Measurements from ENCODE around the gene FAM24B.

The FAM24B gene

DNA sequence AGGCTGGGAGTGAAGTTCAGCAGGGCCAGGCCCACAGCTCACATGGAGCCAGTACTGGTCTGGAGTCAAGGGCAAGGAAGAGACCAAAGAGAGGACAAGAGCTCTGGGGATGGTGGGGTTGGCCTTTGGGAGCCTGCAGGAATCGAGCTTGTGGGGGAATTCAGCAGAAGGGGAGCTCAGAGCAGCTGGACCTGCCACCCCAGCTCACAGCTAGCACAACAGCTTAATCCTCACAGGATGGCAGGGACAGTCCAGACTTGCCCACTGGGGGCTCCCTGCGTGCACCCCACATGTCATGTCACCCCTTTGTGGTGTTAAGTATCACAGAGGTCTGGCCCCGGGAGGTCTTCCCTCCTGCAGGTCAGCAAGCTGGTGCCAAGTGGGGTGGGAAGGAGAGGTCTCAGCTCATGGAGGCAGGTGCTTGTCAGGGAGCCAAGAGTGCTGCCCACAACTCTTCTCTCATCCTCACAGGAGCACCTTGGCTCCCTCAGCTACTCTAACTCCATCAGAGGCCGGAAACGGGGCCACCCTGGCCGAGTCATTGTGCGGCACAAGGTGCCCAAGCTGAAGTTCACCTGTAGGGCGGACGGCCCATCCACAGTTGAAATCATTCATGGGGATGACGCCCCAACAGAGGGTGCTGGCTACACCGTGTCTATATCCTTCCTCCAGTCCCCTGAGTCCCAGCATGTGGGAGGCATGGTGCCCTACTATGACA is 56.2 kb downstream of the FAM24B start:
- no peak overlapping the region for H3K4me3 ChIP-seq
- H3K27ac ChIP-seq: no peak overlapping the region
- TF ChIP-seq, protein P1, sequence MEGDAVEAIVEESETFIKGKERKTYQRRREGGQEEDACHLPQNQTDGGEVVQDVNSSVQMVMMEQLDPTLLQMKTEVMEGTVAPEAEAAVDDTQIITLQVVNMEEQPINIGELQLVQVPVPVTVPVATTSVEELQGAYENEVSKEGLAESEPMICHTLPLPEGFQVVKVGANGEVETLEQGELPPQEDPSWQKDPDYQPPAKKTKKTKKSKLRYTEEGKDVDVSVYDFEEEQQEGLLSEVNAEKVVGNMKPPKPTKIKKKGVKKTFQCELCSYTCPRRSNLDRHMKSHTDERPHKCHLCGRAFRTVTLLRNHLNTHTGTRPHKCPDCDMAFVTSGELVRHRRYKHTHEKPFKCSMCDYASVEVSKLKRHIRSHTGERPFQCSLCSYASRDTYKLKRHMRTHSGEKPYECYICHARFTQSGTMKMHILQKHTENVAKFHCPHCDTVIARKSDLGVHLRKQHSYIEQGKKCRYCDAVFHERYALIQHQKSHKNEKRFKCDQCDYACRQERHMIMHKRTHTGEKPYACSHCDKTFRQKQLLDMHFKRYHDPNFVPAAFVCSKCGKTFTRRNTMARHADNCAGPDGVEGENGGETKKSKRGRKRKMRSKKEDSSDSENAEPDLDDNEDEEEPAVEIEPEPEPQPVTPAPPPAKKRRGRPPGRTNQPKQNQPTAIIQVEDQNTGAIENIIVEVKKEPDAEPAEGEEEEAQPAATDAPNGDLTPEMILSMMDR (IDR thresholded peaks at IDR 0.05): no peak
- DNase-seq (ENCODE audit: low spot score): no peak

DNA sequence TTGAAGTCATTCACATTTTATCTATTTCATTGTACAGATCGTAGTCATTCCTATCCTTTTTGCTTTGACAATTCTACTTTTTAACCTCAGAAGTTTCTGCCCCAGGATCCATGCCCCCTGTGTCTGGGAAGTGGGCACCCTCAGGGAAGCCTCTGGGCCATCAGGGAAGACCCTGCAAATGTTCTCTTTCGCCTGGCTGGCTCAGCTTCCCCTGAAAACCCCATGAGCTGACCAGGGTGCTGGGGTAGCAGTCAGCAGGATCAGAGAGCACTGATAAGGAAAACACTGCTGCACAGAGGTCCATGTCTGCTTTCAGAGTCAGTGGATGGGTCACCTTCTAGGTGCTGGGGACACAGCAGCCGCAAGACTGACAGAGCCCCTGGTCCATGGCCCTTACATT is 57.6 kb downstream of the FAM24B start:
- Histone ChIP-seq H3K27ac (no peak overlapping the region), H3K4me3 (no peak overlapping the region)
- TF ChIP-seq, protein P1 (IDR thresholded peaks at IDR 0.05): no peak
- DNase-seq (ENCODE audit: low spot score): no peak

DNA sequence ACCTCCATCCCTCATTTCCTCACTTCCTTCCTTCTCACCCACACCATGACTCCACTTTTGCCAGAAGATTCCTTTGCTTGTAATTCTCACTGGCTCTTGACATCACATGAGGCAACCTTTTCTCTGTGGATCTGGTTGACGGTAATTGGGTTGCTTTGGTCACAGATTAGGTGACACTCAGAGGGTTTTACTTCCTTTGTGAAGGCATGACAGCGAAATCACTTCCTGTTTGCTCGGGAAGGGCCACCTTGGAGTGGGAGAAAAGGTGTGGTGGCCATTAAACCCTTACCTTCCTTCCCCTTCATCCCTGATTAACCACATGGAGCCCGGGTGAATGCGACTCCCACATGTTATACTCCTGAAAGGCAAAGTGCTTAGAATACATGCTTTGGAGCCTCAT is 63.9 kb downstream of the FAM24B start:
- no peak overlapping the region for H3K27ac ChIP-seq
- no peak for DNase-seq (ENCODE audit: low spot score)
- TF ChIP-seq, protein P1 (IDR thresholded peaks at IDR 0.05): no peak
- no peak overlapping the region for H3K4me3 ChIP-seq

DNA sequence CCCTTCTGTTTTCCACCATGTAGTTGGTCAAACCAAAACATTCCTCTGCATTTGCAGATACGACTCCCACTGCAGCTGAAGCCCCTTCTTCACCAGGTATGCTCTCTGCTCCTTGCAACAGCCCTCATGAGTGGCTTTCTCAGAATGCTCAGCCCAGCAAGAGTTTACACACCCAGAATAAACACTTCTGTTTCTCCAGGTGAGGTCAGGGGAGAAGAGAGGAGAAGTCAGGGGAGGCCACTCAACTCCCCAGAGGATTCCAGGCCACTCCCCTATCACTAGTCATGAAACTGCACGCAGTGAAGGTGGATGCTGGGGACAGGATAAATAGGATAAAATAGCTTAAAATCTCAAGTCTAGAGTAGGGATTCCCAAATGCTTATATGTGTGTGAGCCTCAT is 64.9 kb downstream of the FAM24B start:
- TF ChIP-seq, protein P1 (IDR thresholded peaks at IDR 0.05): no peak
- Histone ChIP-seq H3K27ac (no peak overlapping the region), H3K4me3 (no peak overlapping the region)
- DNase-seq (ENCODE audit: low spot score): no peak

DNA sequence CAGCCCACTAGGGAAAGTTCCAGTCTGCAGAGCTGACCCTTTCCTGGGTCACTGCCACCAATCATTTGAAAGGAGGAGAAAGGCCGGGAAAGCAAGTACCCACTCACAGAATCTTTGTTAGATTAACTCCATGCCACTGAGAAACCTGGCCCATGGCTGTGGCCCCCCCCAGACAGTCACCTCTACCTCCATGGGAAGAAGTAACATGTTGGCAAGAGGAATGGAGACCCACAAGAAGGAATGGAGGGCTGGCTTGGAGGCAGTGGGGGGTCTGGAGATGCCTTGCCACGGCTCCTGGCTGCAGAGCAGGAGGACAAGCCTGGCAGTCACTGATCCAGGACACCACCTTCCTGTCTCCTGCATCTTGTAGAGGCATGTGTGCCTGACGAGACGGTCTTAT is 66.6 kb downstream of the FAM24B start:
- H3K4me3 ChIP-seq: no peak overlapping the region
- H3K27ac ChIP-seq: no peak overlapping the region
- TF ChIP-seq, protein P1 (IDR thresholded peaks at IDR 0.05): no peak
- no peak for DNase-seq (ENCODE audit: low spot score)

DNA sequence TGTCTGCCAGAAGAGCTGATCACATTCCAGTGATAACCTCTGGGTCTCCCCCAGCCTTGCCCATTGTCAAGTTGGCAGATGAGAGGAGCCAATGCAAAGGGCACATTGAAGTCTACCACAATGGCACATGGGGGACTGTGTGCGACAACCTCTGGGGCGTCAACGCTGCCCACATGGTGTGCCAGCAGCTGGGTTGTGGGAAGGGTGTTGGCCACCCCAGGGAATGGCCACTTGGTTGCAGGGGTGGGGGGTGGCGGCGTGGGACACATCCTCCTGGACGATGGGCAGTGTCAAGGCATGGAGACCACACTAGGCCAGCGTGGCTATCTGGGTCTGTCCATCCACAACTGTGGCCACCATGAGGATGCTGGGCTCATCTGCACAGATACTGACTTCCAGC is 77.1 kb downstream of the FAM24B start:
- DNase-seq (ENCODE audit: low spot score): no peak
- Histone ChIP-seq H3K4me3 (no peak overlapping the region), H3K27ac (no peak overlapping the region)
- TF ChIP-seq, protein P1 (IDR thresholded peaks at IDR 0.05): no peak
